GM21529 (cell line): Measurements from ENCODE around the gene PLEKHA4.
"Not testable (repeated sequence)": the region's sequence is repeated elsewhere in the genome, so short reads cannot be mapped to it uniquely, and the experiment has no call there.

ENCODE experiments used
- ATAC-seq: cut with Tn5 transposase; IDR thresholded peaks from one replicate; pipeline ENCODE4 v1.9.1; 2021; ENCODE audit not compliant: unreplicated experiment

Gene PLEKHA4, protein sequence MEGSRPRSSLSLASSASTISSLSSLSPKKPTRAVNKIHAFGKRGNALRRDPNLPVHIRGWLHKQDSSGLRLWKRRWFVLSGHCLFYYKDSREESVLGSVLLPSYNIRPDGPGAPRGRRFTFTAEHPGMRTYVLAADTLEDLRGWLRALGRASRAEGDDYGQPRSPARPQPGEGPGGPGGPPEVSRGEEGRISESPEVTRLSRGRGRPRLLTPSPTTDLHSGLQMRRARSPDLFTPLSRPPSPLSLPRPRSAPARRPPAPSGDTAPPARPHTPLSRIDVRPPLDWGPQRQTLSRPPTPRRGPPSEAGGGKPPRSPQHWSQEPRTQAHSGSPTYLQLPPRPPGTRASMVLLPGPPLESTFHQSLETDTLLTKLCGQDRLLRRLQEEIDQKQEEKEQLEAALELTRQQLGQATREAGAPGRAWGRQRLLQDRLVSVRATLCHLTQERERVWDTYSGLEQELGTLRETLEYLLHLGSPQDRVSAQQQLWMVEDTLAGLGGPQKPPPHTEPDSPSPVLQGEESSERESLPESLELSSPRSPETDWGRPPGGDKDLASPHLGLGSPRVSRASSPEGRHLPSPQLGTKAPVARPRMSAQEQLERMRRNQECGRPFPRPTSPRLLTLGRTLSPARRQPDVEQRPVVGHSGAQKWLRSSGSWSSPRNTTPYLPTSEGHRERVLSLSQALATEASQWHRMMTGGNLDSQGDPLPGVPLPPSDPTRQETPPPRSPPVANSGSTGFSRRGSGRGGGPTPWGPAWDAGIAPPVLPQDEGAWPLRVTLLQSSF

DNA sequence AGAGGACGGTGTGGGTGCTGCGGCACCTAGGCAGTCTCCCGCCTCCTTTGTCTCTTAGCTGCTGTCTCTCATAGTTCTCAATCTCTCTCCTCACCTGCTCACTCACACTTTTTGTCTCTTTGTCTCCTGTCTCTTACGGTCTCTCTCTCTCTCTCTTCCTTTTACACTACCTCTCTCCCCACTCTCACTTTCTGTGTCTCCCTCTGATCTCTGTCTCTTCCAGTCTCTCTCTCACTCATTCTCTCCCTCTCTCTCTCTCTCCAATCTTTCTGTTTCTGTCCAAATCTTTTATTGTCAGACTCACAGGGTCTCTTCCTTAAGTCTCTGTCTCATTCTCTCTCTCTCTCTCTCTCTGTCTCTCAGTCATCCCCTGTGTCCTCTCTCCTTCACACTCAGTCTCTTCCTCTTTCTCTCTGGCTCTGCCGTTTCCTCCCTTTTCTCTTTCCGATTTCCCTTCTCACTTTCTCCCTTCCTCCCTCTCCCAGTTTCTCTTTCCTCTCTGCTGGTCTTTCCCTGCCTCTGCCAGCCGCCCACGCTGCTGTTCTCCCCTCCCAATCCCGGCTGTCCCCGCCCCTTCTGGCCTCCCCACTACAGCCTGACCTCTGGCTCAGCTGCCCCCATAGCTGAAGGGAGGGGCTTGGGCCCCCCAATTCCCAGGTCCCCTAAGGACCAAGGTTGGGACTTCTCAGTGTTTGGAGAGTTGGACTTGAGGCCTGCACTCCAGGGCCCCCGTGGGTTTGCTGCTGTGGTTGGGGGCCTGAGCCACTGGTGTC lies at the start of gene PLEKHA4:
Gene PLEKHA4, minus strand, starts transcription at position 504 of the 773 bp plus-strand sequence. CDS start 997 bp downstream, outside the sequence.
- ATAC-seq = no peak

DNA sequence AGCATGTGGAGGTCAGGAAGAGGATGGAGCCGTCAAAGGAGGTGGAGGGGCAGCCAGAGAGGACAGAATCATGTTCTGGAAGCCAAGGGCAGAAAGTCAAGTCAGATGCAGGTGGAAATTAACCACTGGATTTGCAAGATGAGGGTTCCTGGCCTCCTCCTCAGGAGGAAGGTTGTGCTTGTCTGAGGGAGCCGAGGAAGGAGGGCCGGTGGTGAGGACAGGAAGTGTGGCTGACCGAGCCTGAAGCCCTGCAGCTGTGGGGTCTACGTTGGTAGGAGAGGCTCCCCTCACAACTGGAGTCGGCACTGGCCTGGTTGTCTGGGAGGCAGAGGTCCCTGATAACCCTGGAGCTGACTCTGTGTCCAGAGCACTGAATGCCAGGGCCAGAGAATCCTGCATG lies 49.7 kb upstream of the PLEKHA4 start:
- no peak for ATAC-seq

DNA sequence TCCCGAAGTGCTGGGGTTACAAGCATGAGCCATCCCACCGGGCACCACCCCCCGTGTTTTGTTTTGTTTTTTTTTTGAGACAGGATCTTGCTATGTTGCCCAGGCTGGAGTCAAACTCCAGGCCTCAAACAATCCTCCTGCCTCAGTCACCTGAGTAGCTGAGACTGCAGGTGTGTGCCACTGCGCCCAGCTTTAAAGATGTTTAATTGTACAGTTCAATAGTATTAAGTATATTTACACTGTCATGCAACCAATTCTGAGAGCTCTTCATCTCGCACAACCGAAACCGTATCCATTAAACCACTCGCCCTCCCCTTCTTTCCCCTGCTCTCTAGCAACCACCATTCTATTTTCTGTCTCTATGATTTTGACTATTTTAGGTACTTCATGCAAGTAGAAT lies 47.3 kb upstream of the PLEKHA4 start:
- no peak for ATAC-seq

DNA sequence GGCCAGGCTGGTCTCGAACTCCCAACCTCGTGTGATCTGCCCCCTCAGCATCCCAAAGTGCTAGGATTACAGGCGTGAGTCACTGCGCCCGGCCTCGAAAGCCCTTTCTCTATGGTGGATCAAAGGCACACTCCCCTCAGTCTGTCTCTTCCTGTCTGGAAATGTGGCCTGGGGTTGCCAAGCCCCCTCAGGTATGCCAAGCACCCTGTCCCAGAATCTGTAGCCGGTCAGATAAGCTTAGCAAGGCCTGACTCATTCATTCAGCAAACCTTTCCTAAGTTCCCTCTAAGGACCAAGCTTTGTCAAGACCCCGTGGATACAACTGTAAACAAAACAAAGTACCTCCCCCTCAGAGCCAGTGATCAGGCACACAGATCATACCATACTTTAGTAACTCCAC lies 45.8 kb upstream of the PLEKHA4 start:
- ATAC-seq = no peak

DNA sequence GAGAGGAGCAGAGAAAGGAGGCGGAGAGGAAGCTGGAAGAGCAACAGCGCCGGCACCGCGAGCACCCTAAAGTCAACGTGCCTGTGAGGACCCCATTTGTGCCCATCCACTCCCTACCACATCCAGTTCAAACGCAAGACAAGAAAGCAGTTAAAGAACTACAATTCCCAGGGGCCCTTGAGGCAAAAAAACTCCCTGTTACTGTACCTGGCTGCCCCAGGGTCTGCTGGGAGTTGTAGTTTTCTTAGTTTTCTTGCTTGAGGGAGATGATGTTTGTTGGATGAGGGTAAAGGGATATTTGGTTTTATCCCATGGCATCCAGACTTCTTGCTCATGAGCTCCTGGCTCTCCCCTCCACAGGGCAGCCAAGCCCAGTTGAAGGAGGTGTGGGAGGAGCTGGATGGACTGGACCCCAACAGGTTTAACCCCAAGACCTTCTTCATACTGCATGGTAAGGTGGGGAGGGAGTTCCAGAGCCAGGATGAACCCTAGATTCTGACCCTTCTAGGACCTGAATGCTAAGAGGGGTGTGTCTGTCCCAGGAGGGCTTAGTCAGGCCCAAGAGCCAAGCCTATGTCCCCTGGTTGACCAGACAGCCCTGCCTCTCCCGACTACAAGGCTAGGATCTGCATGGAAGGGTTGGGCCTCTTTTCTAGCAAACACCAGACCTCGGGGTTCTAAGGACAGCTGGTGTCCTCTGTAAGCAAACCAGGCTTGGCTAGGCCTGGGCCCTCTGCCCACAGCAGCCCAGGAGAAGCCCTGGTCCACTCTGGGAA lies 44.9 kb upstream of the PLEKHA4 start:
- ATAC-seq = no peak

DNA sequence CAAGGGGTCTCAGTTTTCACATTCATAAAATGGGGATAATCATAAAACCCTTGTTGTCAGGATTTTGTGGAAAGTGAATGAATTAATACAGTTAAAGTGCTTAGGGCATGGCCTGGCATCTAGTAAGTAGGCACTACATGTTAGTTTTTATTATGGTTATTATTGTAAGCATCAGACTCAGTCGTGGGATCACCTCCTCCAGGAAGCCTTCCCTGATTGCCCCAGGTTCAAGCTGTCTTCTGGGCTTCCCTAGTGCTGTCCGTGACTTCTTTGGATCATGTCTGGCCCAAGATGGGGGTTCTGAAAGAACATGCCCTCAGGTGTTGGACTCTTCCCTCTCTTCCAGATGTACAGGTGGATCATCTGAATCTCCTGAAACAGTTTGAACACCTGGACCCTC lies 42.4 kb upstream of the PLEKHA4 start:
- ATAC-seq = no peak

DNA sequence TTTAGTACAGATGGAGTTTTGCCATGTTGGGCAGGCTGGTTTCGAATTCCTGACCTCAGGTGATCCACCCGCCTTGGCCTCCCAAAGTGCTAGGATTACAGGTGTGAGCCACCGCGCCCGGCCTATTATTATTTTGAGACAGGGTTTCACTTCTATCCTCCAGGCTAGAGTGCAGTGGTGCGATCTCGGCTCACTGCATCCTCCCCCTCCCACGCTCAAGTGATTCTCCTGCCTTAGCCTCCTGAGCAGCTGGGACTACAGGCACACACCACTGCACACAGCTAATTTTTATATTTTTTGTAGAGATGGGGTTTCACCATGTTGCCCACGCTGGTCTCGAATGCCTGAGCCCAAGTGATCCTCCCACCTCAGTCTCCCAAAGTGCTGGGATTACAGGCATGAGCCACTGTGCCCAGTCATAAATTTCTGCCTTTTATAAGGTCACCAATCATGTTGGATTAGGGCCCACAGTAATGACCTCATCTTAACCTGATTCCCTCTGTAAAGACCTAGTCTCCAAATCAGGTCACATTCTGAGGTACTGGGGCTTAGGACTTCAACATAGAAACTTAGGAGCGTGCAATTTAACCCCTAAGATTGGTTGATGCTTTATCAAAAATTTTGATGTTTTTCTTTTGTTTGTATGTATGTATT lies 41.1 kb upstream of the PLEKHA4 start:
- not testable (repeated sequence) for ATAC-seq

DNA sequence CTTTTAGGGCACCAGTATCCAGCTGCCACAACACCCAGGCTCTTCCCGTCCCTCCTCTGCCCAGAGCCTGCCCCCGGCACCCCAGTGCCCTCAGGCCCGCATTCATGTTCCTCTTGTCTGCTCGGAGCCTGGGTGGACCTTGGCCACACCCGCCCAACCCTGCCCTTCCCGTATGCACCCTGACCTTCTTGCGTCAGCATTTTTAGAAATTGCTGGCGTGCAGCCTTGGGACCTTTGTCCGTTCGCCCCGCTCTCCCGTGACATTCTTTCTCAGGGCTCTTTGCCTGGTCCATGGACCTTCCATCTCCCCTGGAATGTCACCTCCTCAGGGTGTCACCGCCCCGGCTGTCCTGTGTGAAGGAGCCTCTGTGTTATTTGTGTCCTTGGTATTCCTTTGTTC lies 39.3 kb upstream of the PLEKHA4 start:
- no peak for ATAC-seq

DNA sequence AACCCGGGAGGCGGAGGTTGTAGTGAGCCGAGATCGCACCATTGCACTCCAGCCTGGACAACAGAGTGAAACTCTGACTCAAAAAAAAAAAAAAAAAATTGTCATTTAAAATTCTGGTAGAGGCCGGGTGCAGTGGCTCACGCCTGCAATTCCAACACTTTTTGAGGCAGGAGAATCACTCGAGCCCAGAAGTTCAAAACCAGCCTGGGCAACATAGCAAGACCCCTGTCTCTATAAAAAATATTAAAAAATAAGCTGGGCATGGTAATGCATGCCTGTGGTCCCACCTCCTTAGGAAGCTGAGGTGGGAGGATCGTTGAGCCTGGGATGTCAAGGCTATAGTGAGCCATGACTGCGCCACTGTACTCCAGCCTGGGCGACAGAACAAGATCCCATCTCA lies 37.9 kb upstream of the PLEKHA4 start:
- no peak for ATAC-seq

DNA sequence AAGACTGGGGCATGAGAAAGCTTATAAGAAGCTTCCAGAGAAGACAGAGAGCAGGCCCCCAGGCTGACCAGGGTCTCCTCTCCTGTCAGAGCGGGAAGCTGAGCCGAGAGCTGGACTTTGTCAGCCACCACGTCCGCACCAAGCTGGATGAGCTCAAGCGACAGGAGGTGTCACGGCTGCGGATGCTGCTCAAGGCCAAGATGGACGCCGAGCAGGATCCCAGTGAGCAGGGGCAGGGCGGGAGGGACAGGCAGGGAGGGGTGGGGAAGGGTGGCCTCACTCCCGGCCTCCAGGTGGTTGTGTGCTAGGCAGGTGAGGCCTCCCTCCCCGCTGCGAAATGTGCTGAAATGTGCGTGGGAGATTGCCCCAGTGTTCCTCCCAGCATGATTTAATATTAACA lies 37.2 kb upstream of the PLEKHA4 start:
- no peak for ATAC-seq

DNA sequence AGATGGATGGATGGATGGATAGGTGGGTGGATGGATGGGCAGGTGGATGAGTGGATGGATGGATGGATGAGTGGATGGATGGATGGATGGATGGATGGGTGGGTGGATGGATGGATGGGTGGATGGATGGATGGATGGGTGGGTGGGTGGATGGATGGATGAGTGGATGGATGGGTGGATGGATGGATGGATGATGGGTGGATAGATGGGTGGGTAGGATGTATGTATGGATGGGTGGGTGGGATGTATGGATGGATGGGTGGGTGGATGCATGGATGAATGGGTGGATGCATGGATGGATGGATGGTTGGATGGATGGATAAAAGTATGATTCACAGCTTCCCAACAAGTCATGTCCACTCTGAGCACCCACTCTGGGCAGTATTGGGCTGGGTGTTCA lies 35.4 kb upstream of the PLEKHA4 start:
- not testable (repeated sequence) for ATAC-seq

DNA sequence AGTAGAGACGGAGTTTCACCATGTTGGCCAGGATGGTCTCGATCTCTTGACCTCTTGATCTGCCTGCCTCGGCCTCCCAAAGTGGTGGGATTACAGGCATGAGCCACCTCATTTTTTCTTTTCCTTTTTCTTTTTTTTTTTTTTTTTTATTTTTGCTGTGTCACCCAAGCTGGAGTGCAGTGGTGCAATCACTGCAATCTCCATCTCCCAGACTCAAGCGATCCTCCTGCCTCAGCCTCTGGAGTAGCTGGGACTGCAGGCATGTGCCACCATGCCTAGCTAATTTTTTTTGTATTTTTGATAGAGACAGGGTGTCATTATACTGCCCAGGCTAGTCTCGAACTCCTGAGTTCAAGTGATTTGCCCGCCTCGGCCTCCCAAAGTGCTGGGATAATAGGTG lies 33.9 kb upstream of the PLEKHA4 start:
- not testable (repeated sequence) for ATAC-seq

DNA sequence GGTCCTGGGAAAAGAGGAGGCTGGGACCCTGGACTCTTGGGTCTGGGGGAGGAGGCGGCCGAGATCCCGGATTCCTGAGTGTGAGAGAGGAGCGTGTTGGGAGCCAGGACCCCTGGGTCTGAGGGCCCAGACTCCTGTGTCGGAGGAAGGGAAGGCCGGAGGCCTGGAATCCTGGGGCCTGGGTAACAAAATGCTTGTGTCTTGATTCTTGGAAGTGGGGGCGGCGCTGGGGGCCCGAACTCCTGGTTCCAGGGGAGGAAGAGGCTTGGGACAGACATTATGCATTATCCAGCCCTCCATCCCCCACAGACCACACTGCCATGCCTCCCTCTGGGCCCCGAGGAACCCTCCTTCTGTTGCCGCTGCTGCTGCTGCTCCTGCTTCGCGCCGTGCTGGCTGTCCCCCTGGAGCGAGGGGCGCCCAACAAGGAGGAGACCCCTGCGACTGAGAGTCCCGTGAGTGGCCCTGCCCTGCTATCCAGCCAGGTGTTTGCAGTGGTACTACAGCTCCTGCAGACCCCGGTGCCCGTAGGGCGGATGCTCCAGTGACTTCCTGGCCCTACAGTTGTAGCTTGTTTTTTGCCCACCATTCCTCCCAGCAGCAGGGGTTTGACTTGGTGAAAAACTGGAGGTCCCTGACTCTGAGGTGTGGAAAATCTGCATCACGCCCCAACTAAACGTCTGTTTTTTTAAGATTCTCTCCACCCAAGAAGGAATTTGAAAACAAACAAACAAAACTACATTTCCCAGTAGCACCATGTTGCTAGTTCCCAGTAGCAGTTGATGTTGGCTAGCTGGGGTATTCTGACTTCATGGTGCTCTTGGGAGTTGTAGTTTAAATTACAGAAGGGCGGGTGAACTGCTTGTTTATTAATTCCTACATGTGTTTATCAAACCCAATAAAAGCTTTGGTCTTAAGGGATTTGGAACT lies 32.3 kb upstream of the PLEKHA4 start:
- ATAC-seq = no peak

DNA sequence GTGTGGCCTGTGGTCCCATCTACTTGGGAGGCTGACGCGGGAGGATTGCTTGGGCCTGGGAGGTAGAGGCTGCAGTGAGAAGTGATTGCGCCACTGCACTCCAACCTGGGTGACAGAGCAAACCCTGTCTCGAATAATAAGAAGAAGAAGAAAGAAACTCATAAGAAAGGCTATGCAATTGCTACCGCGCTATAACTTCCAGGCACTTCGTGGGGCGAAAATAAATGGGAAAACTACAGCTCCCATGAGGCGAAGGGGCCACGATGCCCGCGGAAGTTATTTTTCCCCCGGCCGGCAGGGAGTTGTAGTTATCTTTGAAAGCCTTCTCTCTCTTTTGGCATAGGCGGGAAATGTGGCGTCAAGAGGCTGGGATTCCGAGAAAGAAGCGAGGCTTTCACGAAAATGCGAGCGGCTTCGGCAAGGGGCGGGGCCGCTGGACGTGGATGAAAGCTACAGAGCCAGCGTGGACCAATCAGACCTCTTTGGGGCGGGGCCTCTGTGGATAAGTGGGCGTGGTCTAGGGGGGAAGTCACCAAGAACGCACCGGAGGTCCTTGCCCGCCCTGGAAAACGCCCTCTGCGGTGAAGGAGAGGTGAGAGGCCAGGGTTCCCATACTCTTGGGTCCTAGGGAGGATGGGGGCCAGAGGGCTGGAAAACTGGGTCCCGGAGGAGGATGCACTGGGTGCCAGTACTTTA lies 31.5 kb upstream of the PLEKHA4 start, which contains the start of gene NUCB1:
Gene NUCB1, plus strand, starts transcription at position 532 of the 696 bp plus-strand sequence. CDS start 485 bp downstream, outside the sequence.
- ATAC-seq = peak; percentile 86

DNA sequence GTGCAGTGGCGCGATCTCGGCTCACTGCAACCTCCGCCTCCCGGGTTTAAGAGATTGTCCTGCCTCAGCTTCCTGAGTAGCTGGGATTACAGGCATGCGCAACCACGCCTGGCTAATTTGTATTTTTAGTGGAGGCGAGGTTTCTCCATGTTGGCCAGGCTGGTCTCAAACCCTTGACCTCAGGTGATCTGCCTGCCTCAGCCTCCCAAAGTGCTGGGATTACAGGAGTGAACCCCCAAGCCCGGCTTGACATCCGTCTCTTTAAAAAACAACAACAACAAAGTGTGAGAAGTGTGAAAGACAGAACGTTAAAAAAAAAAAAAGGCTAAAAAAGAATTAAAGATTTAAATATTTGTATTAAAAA lies 31.0 kb upstream of the PLEKHA4 start:
- ATAC-seq = not testable (repeated sequence)

DNA sequence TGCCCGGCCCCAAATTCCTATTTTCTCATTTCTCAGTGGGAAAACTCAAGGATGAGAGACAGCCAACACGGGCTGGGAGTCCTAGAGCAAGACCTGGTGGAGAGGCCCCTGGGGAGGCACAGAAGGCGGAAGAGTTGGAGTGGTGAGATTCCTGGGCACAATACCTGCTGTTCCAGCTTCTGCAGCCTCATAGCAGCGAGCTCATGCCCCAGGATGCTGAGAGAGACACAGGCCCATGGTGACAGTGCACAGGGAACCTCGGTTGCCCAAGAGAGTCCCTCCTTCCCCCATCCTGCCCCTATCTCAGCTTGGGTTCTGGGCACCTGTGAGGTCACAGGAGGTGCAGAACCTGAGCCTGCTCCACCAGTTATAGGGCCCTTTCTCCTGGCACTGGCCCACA lies 28.8 kb upstream of the PLEKHA4 start:
- no peak for ATAC-seq

DNA sequence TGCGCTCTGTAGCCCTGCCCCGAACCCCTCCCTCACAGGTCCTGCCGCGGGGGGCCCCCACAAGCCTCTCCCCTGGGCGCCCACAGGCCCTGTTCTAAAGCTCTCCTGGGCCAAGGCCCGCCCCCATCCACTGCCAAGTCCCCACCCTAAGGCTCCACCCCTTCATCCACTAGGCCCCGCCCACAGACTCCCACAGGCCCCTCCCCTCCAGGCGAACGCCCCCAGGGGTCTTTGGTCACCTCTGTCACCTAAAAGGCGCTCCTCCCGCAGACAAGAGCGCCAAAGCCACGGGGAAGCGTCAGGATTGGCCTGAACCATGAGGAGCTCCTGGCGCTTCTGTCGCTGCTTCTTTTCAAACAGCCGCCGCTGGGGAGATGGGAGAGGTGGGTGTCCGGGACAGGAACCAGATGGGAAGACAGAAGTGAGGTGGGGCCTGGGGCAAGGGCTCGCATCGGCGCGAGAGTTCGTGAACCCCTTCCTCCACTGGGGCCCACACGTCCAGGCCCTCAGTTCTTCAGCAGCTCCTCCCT lies 27.8 kb upstream of the PLEKHA4 start:
- ATAC-seq = no peak

DNA sequence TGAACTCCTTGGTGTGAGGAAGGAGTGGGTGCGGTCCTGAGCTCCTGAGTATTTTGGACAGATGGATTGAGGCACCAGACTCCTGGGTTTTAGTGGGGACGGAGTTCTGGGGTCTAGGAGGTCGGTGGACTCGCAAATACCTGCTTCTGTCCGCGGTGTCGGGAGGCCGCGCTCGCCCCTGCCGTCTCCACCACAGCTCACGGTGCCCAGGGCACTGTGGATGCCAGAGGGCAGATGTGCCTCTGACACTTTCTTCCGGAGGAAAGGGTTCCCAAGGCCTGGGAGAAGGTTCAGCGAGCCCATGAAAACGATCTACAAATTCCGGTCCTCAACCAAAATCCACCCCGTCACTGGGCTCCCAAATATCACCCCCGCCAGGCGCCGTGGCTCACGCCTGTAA lies 26.8 kb upstream of the PLEKHA4 start:
- ATAC-seq = no peak
